Colonic mucosa (tissue), 4 donors: Measurements from ENCODE around the gene MYH16. TPM values are rescaled to one million over a fixed set of nuclear protein-coding genes. Genes with fewer than 3 reads are reported as not detected.
"Not testable (repeated sequence)": the region's sequence is repeated elsewhere in the genome, so short reads cannot be mapped to it uniquely, and the experiment has no call there.

ENCODE experiments used
- DNase-seq: peaks from one replicate; pipeline ENCODE4 v3.0.0-alpha.2; 2020
- H3K27ac ChIP-seq: fragments of 200-600 bp; one replicate; pipeline ENCODE4 v1.8.0; 2021
- H3K27me3 ChIP-seq: fragments of 200-600 bp; one replicate; pipeline ENCODE4 v1.8.0; 2021
- H3K36me3 ChIP-seq: fragments of 200-600 bp; one replicate; pipeline ENCODE4 v1.8.0; 2021
- H3K4me1 ChIP-seq: fragments of 200-600 bp; one replicate; pipeline ENCODE4 v1.8.0; 2021; ENCODE audit warnings: mild to moderate bottlenecking
- H3K4me3 ChIP-seq: fragments of 200-600 bp; one replicate; pipeline ENCODE4 v1.8.0; 2021
- H3K9ac ChIP-seq, 2 donors: one replicate each; pipeline ENCODE4 v1.7.0; 2013; ENCODE audit warnings: control low read depth in 2 of 2, low read depth in 2 of 2, low read length in 2 of 2
- H3K9me3 ChIP-seq: fragments of 200-600 bp; one replicate; pipeline ENCODE4 v1.8.0; 2021
- intact Hi-C: fragments of 100-400 bp; cut with DNase I; formaldehyde crosslinking; loops from one replicate; pipeline ENCODE4 v1.14.1; 2022
- total RNA-seq, 2 donors: library from RNA; stranded (reverse); fragmentation: NEBNext Ultra II Directional in 1 of 2; extraction: Animal tissue kit (Norgen Biotek cat#: 25700) in 1 of 2; gene quantifications; one replicate each; pipeline ENCODE4 v1.2.1, GENCODE V29; 2021
- TF ChIP-seq, protein P1 (sequence below): fragments of 200-600 bp; IDR thresholded peaks from one replicate; pipeline ENCODE4 v1.8.0; 2022; ENCODE audit warnings: antibody characterized with exemption, mild to moderate bottlenecking
- donor health status: healthy.
- donor health status: DM: no; HTN: no; CAD: no.
- donor health status: DM: no; HTN: no; CAD: no.

Gene MYH16
- total RNA-seq, 2 donors from 2014 or later: not detected

DNA sequence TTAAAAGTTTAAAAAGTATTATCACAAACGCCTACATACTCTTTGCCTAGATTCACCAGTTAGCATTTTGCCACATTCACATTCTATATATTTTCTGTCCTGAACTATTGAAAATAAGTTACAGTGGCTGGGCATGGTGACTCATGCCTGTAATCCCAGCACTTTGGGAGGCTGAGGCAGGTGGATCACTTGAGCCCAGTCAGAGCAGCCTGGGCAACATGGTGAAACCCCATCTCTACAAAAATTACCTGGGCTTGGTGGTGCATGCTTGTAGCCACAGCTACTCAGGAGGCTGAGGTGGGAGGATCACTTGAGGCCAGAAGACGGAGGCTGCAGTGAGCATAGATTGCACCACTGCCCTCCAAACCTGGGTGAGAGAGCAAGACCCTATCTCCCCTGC is 58.4 kb downstream of the MYH16 start:
- H3K9me3 ChIP-seq: no peaks in the 10 kb centered on the region
- H3K27ac ChIP-seq: peak overlapping the region; percentile 71
- peak overlapping the region in 1 of 2 donors; percentile 21 for H3K9ac ChIP-seq
- no peak overlapping the region for H3K4me3 ChIP-seq
- DNase-seq: no peak
- H3K4me1 ChIP-seq: peaks cover 31% of the 10 kb centered on the region
- no peaks in the 10 kb centered on the region for H3K36me3 ChIP-seq
- TF ChIP-seq, protein P1, sequence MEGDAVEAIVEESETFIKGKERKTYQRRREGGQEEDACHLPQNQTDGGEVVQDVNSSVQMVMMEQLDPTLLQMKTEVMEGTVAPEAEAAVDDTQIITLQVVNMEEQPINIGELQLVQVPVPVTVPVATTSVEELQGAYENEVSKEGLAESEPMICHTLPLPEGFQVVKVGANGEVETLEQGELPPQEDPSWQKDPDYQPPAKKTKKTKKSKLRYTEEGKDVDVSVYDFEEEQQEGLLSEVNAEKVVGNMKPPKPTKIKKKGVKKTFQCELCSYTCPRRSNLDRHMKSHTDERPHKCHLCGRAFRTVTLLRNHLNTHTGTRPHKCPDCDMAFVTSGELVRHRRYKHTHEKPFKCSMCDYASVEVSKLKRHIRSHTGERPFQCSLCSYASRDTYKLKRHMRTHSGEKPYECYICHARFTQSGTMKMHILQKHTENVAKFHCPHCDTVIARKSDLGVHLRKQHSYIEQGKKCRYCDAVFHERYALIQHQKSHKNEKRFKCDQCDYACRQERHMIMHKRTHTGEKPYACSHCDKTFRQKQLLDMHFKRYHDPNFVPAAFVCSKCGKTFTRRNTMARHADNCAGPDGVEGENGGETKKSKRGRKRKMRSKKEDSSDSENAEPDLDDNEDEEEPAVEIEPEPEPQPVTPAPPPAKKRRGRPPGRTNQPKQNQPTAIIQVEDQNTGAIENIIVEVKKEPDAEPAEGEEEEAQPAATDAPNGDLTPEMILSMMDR: no peak
- intact Hi-C loops: no loop called here
- no peaks in the 10 kb centered on the region for H3K27me3 ChIP-seq

DNA sequence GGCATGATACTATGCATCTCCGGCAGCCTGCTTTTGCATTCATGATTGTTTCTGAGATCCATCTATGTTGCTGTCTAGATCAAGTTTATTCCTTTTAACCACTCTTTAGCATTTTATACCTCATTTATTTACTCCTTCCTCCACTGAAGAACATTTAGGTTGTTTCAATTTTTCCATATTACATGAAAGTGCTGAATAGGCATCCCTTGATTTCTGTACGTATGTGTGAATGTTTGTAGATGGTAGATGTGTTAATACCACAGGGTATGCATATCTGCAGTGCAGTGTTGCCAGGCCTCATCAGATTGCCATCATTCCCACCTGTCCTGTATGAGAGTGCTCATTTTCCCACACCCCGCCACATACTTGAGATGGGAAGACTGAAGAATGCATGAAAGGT is 67.0 kb downstream of the MYH16 start:
- Histone ChIP-seq H3K27me3 (no peaks in the 10 kb centered on the region), H3K27ac (no peak overlapping the region), H3K36me3 (peaks cover 27% of the 10 kb centered on the region), H3K4me1 (no peaks in the 10 kb centered on the region), H3K9ac (no peak overlapping the region), H3K9me3 (no peaks in the 10 kb centered on the region), H3K4me3 (no peak overlapping the region)
- no peak for DNase-seq
- TF ChIP-seq, protein P1: no peak
- intact Hi-C loops: no loop called here

DNA sequence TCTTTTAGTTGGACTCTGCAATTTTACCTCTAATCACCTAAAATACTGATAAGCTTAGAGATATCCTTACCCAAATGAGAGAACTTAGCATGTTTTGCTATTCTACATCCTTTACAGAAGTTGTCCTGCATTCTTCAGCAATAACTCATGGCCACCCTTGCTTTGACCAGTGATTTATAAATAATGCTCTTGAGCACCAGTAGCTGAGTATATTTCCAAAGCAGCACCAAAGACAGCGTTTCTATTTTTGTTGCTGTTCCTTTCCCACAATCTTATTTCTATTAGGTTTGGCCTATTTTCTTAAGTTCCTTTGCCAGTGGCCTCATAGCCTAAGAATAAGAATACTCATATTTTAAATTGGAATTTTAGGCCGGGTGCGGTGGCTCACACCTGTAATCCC is 68.0 kb downstream of the MYH16 start:
- H3K9ac ChIP-seq: no peak overlapping the region
- intact Hi-C loops: no loop called here
- H3K36me3 ChIP-seq: peaks cover 27% of the 10 kb centered on the region
- TF ChIP-seq, protein P1: no peak
- H3K9me3 ChIP-seq: no peaks in the 10 kb centered on the region
- no peaks in the 10 kb centered on the region for H3K4me1 ChIP-seq
- H3K27ac ChIP-seq: no peak overlapping the region
- H3K4me3 ChIP-seq: no peak overlapping the region
- DNase-seq: no peak
- no peaks in the 10 kb centered on the region for H3K27me3 ChIP-seq

DNA sequence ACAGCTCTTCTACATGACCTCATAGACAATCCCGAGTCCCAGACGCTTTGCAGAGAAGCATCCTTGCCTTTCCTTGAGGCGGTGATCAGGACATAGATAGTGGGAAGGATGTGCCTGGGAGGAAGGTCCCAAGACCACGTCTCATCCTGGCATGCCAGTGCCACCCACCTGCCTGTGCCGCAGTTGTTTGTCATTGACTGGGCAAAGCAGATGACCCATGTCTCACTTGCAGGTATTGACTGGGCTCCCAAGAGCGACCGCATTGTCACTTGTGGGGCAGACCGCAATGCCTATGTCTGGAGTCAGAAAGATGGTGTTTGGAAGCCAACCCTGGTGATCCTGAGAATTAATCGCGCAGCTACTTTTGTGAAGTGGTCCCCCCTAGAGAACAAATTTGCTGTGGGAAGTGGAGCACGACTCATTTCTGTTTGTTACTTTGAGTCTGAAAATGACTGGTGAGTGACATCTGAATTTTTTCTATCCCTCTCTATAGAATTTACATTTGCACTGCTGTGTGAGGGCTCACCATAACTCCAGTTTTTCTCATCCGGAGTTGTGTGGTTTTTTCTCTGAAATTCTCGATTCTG is 71.5 kb downstream of the MYH16 start:
- Histone ChIP-seq H3K4me3 (no peak overlapping the region), H3K4me1 (no peaks in the 10 kb centered on the region), H3K9me3 (no peaks in the 10 kb centered on the region), H3K9ac (no peak overlapping the region), H3K36me3 (peaks cover 15% of the 10 kb centered on the region), H3K27me3 (no peaks in the 10 kb centered on the region), H3K27ac (no peak overlapping the region)
- DNase-seq: no peak
- intact Hi-C loops: no loop called here
- TF ChIP-seq, protein P1: no peak

DNA sequence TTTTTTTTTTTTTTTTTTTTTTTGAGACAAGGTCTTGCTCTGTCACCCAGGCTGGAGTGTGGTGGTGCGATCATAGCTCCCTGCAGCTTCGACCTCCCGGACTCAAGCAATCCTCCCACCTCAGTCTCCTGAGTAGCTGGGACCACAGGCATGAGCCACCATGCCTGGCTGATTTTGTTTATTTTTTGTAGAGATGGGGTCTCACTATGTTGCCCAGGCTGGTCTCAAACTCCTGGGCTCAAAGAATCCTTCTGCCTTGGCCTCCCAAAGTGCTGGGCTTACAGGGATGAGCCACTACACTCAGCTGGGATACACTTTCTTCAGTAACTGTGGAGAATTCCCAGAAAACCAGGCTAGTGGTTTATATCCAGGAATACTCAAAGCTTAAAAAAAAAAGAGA is 78.0 kb downstream of the MYH16 start:
- H3K27me3 ChIP-seq, DNase-seq, H3K9ac ChIP-seq, H3K4me1 ChIP-seq, H3K9me3 ChIP-seq, intact Hi-C loops, H3K27ac ChIP-seq, H3K4me3 ChIP-seq: not testable (repeated sequence)
- H3K36me3 ChIP-seq: peaks cover 51% of the 10 kb centered on the region

DNA sequence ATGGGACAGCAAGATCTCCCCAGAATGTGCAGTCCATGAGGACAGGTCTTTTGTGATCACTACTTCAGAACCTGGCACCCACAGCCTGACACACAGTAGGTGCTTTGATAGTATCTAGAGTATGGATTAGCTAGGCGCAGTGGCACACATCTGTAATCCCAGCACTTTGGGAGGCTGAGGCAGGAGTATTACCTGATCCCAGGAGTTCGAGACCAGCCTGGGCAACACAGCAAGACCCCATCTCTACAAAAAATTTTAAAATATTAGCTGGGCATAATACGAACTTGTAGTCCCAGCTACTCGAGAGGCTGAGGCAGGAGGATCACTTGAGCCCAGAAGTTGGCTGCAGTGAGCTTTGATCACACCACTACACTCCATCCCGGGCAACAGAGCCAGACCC is 79.6 kb downstream of the MYH16 start:
- Histone ChIP-seq H3K9ac (no peak overlapping the region), H3K27ac (no peak overlapping the region), H3K27me3 (no peaks in the 10 kb centered on the region), H3K4me1 (no peaks in the 10 kb centered on the region), H3K4me3 (no peak overlapping the region), H3K9me3 (no peaks in the 10 kb centered on the region), H3K36me3 (peaks cover 58% of the 10 kb centered on the region)
- DNase-seq: no peak
- intact Hi-C loops: no loop called here
- TF ChIP-seq, protein P1: no peak
